NCI-H82 treated with DMSO at 0.1 percent for 48 hours (cell line): ENCODE results near the gene CATSPERD.

ENCODE experiments used
- DNase-seq: peaks from one replicate; lab custom pipeline; 2025; ENCODE audit not compliant: unreplicated experiment; lab: John Stamatoyannopoulos, UW

CATSPERD gene, protein sequence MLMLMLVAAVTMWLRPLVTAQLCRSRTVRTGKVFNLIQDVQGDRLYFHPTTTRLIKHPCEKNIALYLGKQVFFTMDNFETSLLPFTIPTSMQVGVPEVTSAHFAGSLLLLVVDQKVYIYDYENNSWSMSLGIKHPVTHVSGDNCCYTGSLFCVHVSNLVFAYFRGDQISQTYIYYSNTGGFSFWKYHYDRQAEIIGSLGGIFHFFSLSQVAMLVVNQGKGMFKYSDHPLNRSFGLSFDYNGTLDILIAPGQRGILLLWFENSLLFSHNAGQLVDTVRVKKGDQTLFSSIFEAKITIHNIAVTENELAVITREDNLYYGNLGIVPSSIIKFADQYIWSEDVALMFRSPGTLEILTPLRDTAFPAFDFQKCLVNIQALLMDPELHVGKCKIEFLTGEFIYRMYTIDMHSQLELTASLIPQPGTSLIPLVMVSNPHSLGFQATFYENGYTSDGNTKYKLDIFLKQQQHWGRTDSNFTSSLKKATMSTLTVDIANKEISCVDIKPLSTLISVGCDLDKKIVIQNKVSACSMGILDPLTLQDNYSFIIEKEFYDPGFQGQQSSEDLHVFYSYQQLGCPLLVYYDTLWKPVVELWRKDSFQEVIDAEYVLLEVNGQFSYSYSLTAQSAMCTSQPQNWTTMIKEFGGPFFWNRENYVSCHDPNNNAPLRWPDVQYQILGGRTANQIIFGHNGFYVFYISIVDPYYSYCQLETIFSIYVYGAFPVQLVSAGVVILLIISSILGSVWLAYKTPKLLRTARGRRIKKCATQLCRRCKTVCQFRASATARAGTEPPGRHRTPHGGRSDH

GRCh38 chr19:5719961-5720790 lies at the start of gene CATSPERD, which contains the start of gene LONP1:
Gene CATSPERD, plus strand, starts transcription at chr19:5720637. Its CDS starts 101 bp downstream, at chr19:5720738.
Gene LONP1, minus strand, starts transcription at chr19:5720146. Its CDS starts 14 bp downstream, at chr19:5720132.
- DNase-seq, result peak; percentile 89

DNA sequence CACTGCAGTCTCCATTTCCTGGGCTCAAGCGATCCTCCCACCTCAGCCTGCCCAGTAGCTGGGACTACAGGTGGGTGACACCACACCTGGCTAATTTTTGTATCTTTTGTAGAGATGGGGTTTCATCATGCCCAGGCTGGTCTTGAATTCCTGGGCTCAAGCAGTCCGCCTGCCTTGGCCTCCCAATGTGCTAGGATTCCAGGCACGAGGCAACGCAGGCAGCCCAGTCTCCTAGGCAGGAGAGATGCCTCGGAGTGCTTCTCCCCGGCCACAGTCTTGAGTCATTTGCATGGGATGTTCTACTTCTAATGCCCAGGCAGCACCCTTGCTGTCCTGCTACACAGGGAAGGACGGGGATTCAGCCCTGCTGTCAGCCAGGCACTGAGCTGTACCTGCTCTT lies 48.8 kb upstream of the CATSPERD start:
- DNase-seq, result no peak

GRCh38 chr19:5672708-5673459 lies 47.6 kb upstream of the CATSPERD start:
- DNase-seq, result no peak

- no peak for DNase-seq
Measured at GRCh38 chr19:5673752-5674151, 46.7 kb upstream of the CATSPERD start.

- DNase-seq, result no peak
Measured at GRCh38 chr19:5674714-5675113, 45.7 kb upstream of the CATSPERD start.

DNA sequence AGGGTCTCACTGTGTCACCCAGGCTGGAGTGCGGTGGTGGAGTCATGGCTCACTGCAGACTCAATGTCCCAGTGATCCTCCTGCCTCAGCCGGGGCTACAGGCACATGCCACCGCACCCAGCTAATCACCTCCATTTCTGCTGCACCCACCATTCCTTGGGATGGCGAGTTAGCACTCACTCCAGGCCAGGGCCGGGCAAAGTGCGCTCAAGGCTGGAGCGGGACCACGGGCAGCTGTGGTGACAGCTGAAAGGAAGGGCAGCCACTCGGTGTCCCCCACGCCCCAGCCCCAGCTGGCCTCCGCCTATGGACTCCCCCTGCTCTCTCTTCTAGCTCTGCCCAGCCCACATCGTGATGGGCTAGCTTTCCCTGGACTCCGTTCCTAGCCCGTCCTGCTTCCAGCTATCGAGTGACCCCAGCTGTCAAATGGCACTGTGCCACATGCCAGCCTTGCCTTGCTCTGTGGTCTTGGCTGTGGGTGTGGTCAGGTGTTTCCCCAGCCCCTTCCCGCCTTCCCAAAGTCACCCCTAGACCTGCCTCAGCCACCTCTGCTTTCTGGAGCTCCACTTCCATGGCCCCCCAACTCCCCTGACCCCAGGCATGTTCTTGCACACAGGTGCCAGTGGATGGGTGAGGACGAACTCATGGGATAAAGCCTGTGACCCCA lies 44.2 kb upstream of the CATSPERD start:
- DNase-seq, result no peak

DNA sequence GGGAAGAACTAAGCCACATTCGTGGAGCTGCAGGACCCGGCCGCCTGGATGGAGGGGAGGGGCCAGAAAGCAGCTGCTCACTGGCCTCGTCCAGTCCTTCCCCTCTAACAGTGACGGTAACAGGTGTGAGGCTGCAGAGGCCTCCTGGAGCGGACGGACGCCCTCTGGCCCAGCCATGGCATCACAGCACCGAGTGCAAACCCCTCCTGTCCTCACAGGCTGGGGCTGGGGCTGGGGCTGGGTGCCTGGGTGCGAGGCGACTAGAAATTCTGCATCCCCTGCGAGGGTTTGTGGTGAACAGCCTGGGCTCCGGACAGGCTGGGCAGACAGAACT lies 43.7 kb upstream of the CATSPERD start:
- no peak for DNase-seq

DNA sequence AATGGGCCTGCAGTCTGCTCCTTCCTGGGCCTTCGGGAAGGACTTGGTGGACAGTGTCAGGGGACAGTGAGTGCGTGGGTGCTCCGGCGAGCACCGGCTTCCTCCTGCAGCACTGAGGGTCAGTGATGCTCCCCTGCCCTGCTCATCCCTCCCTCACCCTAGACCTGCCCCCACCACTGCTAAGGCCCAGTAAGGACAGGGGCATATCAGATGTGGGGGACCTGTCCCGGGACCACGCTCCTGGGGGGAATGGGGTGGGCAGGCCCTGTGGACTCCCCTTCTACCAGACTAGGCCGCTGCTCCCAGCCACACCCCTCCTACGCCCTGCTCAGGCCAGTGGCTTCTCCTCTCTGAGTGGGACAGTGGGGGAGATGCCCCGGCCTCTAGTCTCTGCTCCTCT lies 43.3 kb upstream of the CATSPERD start:
- DNase-seq, result no peak

DNA sequence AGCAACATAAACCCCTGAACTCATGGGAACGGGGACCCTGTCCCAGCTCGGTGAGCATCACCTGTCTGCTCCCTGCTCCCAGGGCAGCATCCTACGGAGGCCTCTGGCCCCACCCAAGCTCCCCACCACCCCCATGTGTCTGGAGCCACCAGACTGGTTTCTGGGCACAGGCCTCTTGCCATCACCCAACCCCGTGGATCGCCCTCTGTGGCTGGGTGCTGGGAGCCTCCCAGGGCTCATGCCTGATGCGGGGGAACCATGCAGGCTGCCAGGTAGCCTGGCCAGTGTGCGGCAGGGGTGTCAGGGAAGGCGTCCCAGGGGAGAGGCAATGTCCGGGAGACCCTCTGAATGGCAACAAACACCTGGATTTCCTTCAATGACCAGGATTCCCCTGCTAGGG lies 42.9 kb upstream of the CATSPERD start:
- DNase-seq, result no peak

- DNase-seq, result no peak
Measured at GRCh38 chr19:5678071-5678718, 42.2 kb upstream of the CATSPERD start.

DNA sequence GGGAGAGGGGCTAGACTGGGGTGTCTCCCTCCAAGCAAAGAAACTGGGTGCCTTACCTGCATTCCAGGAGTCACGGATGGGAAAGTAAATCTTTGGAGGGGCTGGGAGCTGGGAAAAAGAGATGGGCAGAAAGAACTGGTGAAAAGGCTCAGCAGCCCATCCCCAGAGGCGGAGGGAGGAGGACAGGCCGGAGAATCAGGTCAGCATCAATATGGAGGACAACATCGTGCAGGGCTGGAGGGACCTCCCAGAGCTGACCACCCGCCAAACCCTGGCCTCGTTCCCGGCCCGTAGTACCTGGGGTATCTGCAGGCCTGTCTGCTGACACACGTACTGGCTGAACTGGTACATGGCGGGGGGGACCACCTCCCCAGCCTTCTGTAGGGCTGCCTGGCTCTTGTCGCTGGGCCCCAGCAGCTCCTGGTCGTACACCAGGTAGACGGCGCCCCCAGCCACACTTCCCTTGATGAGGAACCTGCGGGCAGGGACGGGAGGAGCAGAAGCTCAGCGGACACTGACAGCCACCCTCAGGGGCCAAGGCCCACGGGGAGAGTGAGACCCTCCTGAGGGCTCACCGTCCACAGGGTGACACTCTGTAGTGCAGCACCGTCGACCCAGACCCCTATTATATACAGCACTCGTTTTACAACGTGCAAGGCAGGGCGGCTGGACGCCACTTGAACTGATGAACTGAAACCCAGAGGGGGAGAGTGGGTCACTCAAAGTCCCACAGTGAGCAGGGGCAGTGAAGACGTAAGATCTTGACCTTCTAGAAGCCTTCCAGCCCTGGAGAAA lies 41.0 kb upstream of the CATSPERD start:
- DNase-seq, result no peak

GRCh38 chr19:5680084-5680436 lies 40.4 kb upstream of the CATSPERD start:
- no peak for DNase-seq

DNA sequence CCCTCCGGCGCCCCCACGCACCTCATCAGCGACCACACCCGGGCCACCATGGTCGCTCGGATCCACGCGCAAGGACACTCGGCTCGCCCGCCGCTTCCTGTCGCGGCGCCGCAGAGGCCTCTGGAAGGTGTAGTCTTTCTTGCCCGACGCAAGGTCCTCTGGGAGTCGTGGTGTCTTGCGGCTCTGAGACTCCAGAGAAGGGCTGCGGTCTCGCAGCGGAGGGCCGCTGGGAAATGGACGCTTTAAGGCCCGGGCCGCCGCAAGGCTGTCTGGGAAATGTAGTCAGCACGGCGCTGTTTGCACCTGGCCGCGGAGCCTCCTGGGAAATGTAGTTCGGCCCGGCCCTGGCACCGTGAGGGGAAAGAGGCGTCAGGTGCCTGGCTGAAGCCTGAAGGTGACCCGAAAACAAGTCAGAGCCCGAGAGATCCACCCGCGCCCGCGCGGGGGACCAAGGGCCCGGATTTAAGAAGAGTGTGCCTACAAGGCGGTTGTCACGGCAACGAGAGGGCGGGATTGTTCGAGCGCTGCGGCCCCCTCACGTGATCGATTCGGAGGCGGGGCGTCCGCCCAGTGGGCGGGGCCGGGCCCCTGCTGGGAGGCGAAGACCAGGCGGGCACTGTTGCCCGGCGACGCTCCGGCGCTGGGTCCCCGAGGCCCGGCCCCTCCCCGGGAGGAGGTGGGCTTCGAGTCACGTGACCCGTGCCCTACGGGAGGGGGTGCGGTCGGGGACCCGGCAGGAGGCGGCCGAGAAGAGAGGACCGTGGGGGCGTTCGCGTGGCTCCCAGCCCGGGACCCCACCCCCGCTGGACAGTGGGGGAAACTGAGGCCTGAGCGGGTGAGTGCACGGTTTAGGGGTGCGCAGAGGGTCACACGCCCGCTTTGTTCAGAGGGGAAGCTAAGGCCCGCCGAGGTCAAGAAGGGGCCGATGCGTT lies 39.7 kb upstream of the CATSPERD start, which contains the start of the genes HSD11B1L and MICOS13:
TSS of gene HSD11B1L (plus strand) at position 591 of the 932 bp plus-strand sequence. CDS start 3,806 bp downstream, outside the sequence.
TSS of gene MICOS13 (minus strand) at position 80 of the 932 bp plus-strand sequence. CDS start at position 50, 30 bp downstream.
- DNase-seq, result peak; percentile 94

DNA sequence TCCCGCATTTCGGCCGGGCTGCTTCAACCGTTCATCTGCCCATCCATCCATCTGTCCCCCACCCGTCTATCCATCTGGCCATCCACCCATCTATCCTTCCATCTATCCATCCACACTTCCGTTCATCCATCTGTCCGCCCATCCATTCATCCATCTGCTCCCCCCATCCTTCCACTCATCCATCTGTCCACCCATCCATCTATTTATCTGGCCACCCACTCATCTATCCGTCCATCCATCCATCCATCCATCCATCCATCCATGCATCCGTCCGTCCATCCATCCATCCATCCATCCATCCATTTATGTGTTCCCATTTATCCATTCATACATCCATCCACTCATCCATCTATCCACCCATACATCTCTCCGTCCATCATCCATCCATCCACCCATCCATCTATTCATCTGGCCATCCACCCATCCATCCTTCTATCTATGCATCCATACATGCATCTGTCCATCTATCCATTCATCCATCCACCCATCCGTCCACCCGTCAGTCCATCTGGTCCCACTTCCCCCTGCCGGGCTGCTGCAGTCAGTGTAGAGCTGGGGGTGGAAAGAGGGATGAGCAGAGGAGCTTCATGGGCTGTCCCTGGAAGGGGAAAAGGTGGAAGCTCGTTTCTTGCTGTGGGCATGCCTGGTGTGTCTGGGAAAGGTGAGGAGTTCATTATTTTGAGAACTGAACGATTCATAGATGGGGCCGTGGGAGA lies 38.9 kb upstream of the CATSPERD start:
- no peak for DNase-seq

- DNase-seq, result no peak
Measured at GRCh38 chr19:5682107-5682482, 38.3 kb upstream of the CATSPERD start.

- no peak for DNase-seq
Measured at GRCh38 chr19:5683177-5683886, 37.1 kb upstream of the CATSPERD start.
